C4-2B (cell line): ENCODE results near the gene ANXA9.

Experiments used
- CTCF ChIP-seq: fragments of 450-650 bp; conservative IDR thresholded peaks from 2 replicates; pipeline ENCODE4 v1.5.1; 2017; ENCODE audit warnings: mild to moderate bottlenecking
- ZFX ChIP-seq: fragments of 450-650 bp; IDR thresholded peaks from 2 replicates; pipeline ENCODE4 v1.6.1; 2017

DNA sequence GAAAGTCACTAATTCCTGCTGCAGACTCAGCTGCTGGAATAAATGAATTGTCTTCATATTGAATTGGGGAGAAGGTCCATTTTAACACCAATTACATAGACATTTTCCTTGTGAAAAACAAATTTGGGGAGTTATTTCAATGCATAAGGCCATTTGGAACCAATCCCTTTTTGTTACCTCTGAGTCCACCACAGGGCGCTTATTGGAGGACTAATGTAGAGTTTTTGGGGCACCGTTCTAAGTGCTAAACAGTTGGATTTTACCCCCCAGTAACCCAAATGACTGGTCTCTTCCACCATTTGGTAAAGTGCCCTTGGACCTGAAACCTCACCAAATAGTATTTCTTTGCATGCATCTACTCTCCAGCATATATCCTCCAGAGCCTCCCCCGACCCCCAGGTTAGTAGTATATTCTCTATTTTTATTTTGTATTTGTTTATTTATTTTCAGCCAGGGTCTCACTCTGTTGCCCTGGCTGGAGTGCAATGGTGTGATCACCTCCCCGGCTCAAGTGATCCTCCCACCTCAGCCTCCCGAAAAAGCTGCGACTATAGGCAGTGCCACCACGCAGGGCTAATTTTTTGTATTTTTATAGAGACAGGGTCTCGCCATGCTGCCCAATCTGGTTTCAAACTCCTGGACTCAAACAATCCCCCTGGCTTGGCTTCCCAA lies 27.7 kb downstream of the ANXA9 start:
- TF ChIP-seq CTCF = no peak
- TF ChIP-seq ZFX = no peak
